Measurements from ENCODE around the gene ARL14EPL.

Gene ARL14EPL

GRCh38 chr5:116032094-116032517, at the start of gene ARL14EPL:
TSS of gene ARL14EPL (plus strand) at chr5:116032472. CDS start at chr5:116051466, 18,994 bp downstream.
- H3K9me3 ChIP-seq (ENCODE audit: insufficient read depth, low read length) = no peaks in the 10 kb centered on the region
- peak; percentile 5 for DNase-seq (ENCODE audit: low read depth, low spot score)
- no peaks in the 10 kb centered on the region for H3K36me3 ChIP-seq (ENCODE audit: insufficient read depth, insufficient read length, low read length)
- TF ChIP-seq YY1 (IDR thresholded peaks at IDR 0.05; ENCODE audit: insufficient read depth, insufficient read length) (no peak), ZNF274 (IDR thresholded peaks at IDR 0.05; ENCODE audit: low read depth, low read length) (no peak), SUZ12 (IDR thresholded peaks at IDR 0.05; ENCODE audit: extremely low read depth, insufficient read depth, insufficient read length) (no peak)
- H3K9ac ChIP-seq (ENCODE audit: insufficient read length, low read depth) = no peak within 1 kb of the TSS
- no peaks in the 10 kb centered on the region for H3K4me1 ChIP-seq (ENCODE audit: insufficient read depth, insufficient read length)
- no peaks in the 10 kb centered on the region for H3K27me3 ChIP-seq (ENCODE audit: insufficient read depth, insufficient read length)
- no peak within 1 kb of the TSS for H3K4me3 ChIP-seq (ENCODE audit: insufficient read length, low read depth)

- Histone ChIP-seq H3K9me3 (ENCODE audit: insufficient read depth, low read length) (no peaks in the 10 kb centered on the region), H3K27me3 (ENCODE audit: insufficient read depth, insufficient read length) (no peaks in the 10 kb centered on the region), H3K4me3 (ENCODE audit: insufficient read length, low read depth) (no peak overlapping the region), H3K9ac (ENCODE audit: insufficient read length, low read depth) (no peak overlapping the region), H3K4me1 (ENCODE audit: insufficient read depth, insufficient read length) (no peaks in the 10 kb centered on the region), H3K36me3 (ENCODE audit: insufficient read depth, insufficient read length, low read length) (no peaks in the 10 kb centered on the region)
- no peak for DNase-seq (ENCODE audit: low read depth, low spot score)
- no peak for TF ChIP-seq SUZ12 (IDR thresholded peaks at IDR 0.05; ENCODE audit: extremely low read depth, insufficient read depth, insufficient read length)
- no peak for TF ChIP-seq ZNF274 (IDR thresholded peaks at IDR 0.05; ENCODE audit: low read depth, low read length)
- no peak for TF ChIP-seq YY1 (IDR thresholded peaks at IDR 0.05; ENCODE audit: insufficient read depth, insufficient read length)
Observed at GRCh38 chr5:115983519-115983918, 48.8 kb upstream of the ARL14EPL start.

- H3K36me3 ChIP-seq (ENCODE audit: insufficient read depth, insufficient read length, low read length) = no peaks in the 10 kb centered on the region
- no peak for DNase-seq (ENCODE audit: low read depth, low spot score)
- H3K4me3 ChIP-seq (ENCODE audit: insufficient read length, low read depth) = no peak overlapping the region
- H3K4me1 ChIP-seq (ENCODE audit: insufficient read depth, insufficient read length) = no peaks in the 10 kb centered on the region
- no peak overlapping the region for H3K9ac ChIP-seq (ENCODE audit: insufficient read length, low read depth)
- no peak for TF ChIP-seq YY1 (IDR thresholded peaks at IDR 0.05; ENCODE audit: insufficient read depth, insufficient read length)
- TF ChIP-seq ZNF274 (IDR thresholded peaks at IDR 0.05; ENCODE audit: low read depth, low read length) = no peak
- TF ChIP-seq SUZ12 (IDR thresholded peaks at IDR 0.05; ENCODE audit: extremely low read depth, insufficient read depth, insufficient read length) = no peak
- H3K27me3 ChIP-seq (ENCODE audit: insufficient read depth, insufficient read length) = no peaks in the 10 kb centered on the region
- no peaks in the 10 kb centered on the region for H3K9me3 ChIP-seq (ENCODE audit: insufficient read depth, low read length)
Observed at GRCh38 chr5:115985802-115986757, 46.2 kb upstream of the ARL14EPL start.

GRCh38 chr5:115988002-115988401, 44.3 kb upstream of the ARL14EPL start:
- no peak for TF ChIP-seq YY1 (IDR thresholded peaks at IDR 0.05; ENCODE audit: insufficient read depth, insufficient read length)
- no peak for TF ChIP-seq SUZ12 (IDR thresholded peaks at IDR 0.05; ENCODE audit: extremely low read depth, insufficient read depth, insufficient read length)
- TF ChIP-seq ZNF274 (IDR thresholded peaks at IDR 0.05; ENCODE audit: low read depth, low read length) = no peak
- H3K27me3 ChIP-seq (ENCODE audit: insufficient read depth, insufficient read length) = no peaks in the 10 kb centered on the region
- DNase-seq (ENCODE audit: low read depth, low spot score) = no peak

GRCh38 chr5:115992848-115993350, 39.4 kb upstream of the ARL14EPL start:
- no peaks in the 10 kb centered on the region for H3K27me3 ChIP-seq (ENCODE audit: insufficient read depth, insufficient read length)
- DNase-seq (ENCODE audit: low read depth, low spot score) = no peak
- no peak overlapping the region for H3K9ac ChIP-seq (ENCODE audit: insufficient read length, low read depth)
- H3K4me1 ChIP-seq (ENCODE audit: insufficient read depth, insufficient read length) = no peaks in the 10 kb centered on the region
- H3K36me3 ChIP-seq (ENCODE audit: insufficient read depth, insufficient read length, low read length) = no peaks in the 10 kb centered on the region
- no peaks in the 10 kb centered on the region for H3K9me3 ChIP-seq (ENCODE audit: insufficient read depth, low read length)
- TF ChIP-seq SUZ12 (IDR thresholded peaks at IDR 0.05; ENCODE audit: extremely low read depth, insufficient read depth, insufficient read length) (no peak), ZNF274 (IDR thresholded peaks at IDR 0.05; ENCODE audit: low read depth, low read length) (no peak), YY1 (IDR thresholded peaks at IDR 0.05; ENCODE audit: insufficient read depth, insufficient read length) (no peak)
- H3K4me3 ChIP-seq (ENCODE audit: insufficient read length, low read depth) = no peak overlapping the region

More at GRCh38 chr5:115988002-115988401, 44.3 kb upstream of the ARL14EPL start:
- Histone ChIP-seq H3K4me1 (ENCODE audit: insufficient read depth, insufficient read length) (no peaks in the 10 kb centered on the region), H3K4me3 (ENCODE audit: insufficient read length, low read depth) (no peak overlapping the region), H3K9me3 (ENCODE audit: insufficient read depth, low read length) (no peaks in the 10 kb centered on the region), H3K9ac (ENCODE audit: insufficient read length, low read depth) (no peak overlapping the region), H3K36me3 (ENCODE audit: insufficient read depth, insufficient read length, low read length) (no peaks in the 10 kb centered on the region)

- no peaks in the 10 kb centered on the region for H3K27me3 ChIP-seq (ENCODE audit: insufficient read depth, insufficient read length)
- no peak overlapping the region for H3K9ac ChIP-seq (ENCODE audit: insufficient read length, low read depth)
- H3K9me3 ChIP-seq (ENCODE audit: insufficient read depth, low read length) = no peaks in the 10 kb centered on the region
- no peaks in the 10 kb centered on the region for H3K4me1 ChIP-seq (ENCODE audit: insufficient read depth, insufficient read length)
- TF ChIP-seq SUZ12 (IDR thresholded peaks at IDR 0.05; ENCODE audit: extremely low read depth, insufficient read depth, insufficient read length) (no peak), YY1 (IDR thresholded peaks at IDR 0.05; ENCODE audit: insufficient read depth, insufficient read length) (no peak), ZNF274 (IDR thresholded peaks at IDR 0.05; ENCODE audit: low read depth, low read length) (no peak)
- no peak for DNase-seq (ENCODE audit: low read depth, low spot score)
- H3K36me3 ChIP-seq (ENCODE audit: insufficient read depth, insufficient read length, low read length) = no peaks in the 10 kb centered on the region
- H3K4me3 ChIP-seq (ENCODE audit: insufficient read length, low read depth) = no peak overlapping the region
Observed at GRCh38 chr5:115995351-115995750, 36.9 kb upstream of the ARL14EPL start.
